ENCODE results near the gene GIGYF2.

GIGYF2 gene

GRCh38 chr2:232749331-232749730, 52.2 kb downstream of the GIGYF2 start:
- DNase-seq (ENCODE audit: low read depth) = no peak

GRCh38 chr2:232750135-232750671, 53.1 kb downstream of the GIGYF2 start:
- DNase-seq (ENCODE audit: low read depth) = no peak

GRCh38 chr2:232757905-232758304, 60.8 kb downstream of the GIGYF2 start:
- DNase-seq (ENCODE audit: low read depth) = no peak

GRCh38 chr2:232761301-232761907, 64.3 kb downstream of the GIGYF2 start:
- DNase-seq (ENCODE audit: low read depth) = peak; percentile 14

- no peak for DNase-seq (ENCODE audit: low read depth)
Measured at GRCh38 chr2:232767866-232768265, 70.7 kb downstream of the GIGYF2 start.

- DNase-seq (ENCODE audit: low read depth) = no peak
Measured at GRCh38 chr2:232770207-232770606, 73.1 kb downstream of the GIGYF2 start.

- no peak for DNase-seq (ENCODE audit: low read depth)
Measured at GRCh38 chr2:232771870-232772269, 74.7 kb downstream of the GIGYF2 start.

- DNase-seq (ENCODE audit: low read depth) = no peak
Measured at GRCh38 chr2:232772531-232772930, 75.4 kb downstream of the GIGYF2 start.

- no peak for DNase-seq (ENCODE audit: low read depth)
Measured at GRCh38 chr2:232773815-232774214, 76.7 kb downstream of the GIGYF2 start.

- DNase-seq (ENCODE audit: low read depth) = no peak
Measured at GRCh38 chr2:232776435-232776834, 79.3 kb downstream of the GIGYF2 start, which contains the start of gene KCNJ13. Gene KCNJ13 (minus strand): TSS chr2:232776565. CDS start chr2:232771362, 5,203 bp downstream.

GRCh38 chr2:232777276-232777675, 80.1 kb downstream of the GIGYF2 start:
- no peak for DNase-seq (ENCODE audit: low read depth)

GRCh38 chr2:232779465-232779864, 82.3 kb downstream of the GIGYF2 start:
- DNase-seq (ENCODE audit: low read depth) = no peak

- DNase-seq (ENCODE audit: low read depth) = no peak
Measured at GRCh38 chr2:232779934-232780333, 82.8 kb downstream of the GIGYF2 start.

- peak; percentile 13 for DNase-seq (ENCODE audit: low read depth)
Measured at GRCh38 chr2:232781765-232782164, 84.6 kb downstream of the GIGYF2 start.

GRCh38 chr2:232783278-232783677, 86.1 kb downstream of the GIGYF2 start:
- DNase-seq (ENCODE audit: low read depth) = no peak

GRCh38 chr2:232787806-232788205, 90.7 kb downstream of the GIGYF2 start:
- DNase-seq (ENCODE audit: low read depth) = no peak

GRCh38 chr2:232789082-232789481, 92.0 kb downstream of the GIGYF2 start:
- DNase-seq (ENCODE audit: low read depth) = no peak

GRCh38 chr2:232791518-232791917, 94.4 kb downstream of the GIGYF2 start:
- no peak for DNase-seq (ENCODE audit: low read depth)

GRCh38 chr2:232793271-232793670, 96.1 kb downstream of the GIGYF2 start:
- no peak for DNase-seq (ENCODE audit: low read depth)

- no peak for DNase-seq (ENCODE audit: low read depth)
Measured at GRCh38 chr2:232794981-232795380, 97.8 kb downstream of the GIGYF2 start.

- DNase-seq (ENCODE audit: low read depth) = no peak
Measured at GRCh38 chr2:232795920-232796319, 98.8 kb downstream of the GIGYF2 start.

- no peak for DNase-seq (ENCODE audit: low read depth)
Measured at GRCh38 chr2:232798187-232798586, 101.1 kb downstream of the GIGYF2 start.

- DNase-seq (ENCODE audit: low read depth) = no peak
Measured at GRCh38 chr2:232800166-232800565, 103.0 kb downstream of the GIGYF2 start.

- no peak for DNase-seq (ENCODE audit: low read depth)
Measured at GRCh38 chr2:232802091-232802490, 105.0 kb downstream of the GIGYF2 start.
